Fibroblast of lung (primary cell): ENCODE measurements around the gene WWOX. TPM values are rescaled to one million over a fixed set of nuclear protein-coding genes. Genes with fewer than 3 reads are reported as not detected.

Experiments
- DNase-seq, 2 donors: peaks; one replicate each; pipeline versions ENCODE4 v3.0.0 to v3.0.0-alpha.2; 2010; ENCODE audit warnings: low read depth in 2 of 2
- H2AFZ ChIP-seq: 2 replicates; pipeline ENCODE4 v1.5.1; 2012; ENCODE audit warnings: low read length, control low read depth, inconsistent platforms
- H3K27ac ChIP-seq: 2 replicates; pipeline ENCODE4 v1.5.1; 2011; ENCODE audit warnings: low read length, control low read depth; ENCODE audit not compliant: insufficient read depth
- H3K27me3 ChIP-seq: 2 replicates; pipeline ENCODE4 v1.5.1; 2011; ENCODE audit warnings: mild to moderate bottlenecking, low read length; ENCODE audit not compliant: control insufficient read depth, insufficient read depth
- H3K36me3 ChIP-seq: 2 replicates; pipeline ENCODE4 v1.5.1; 2011; ENCODE audit warnings: low read length; ENCODE audit not compliant: control insufficient read depth, insufficient read depth
- H3K4me1 ChIP-seq: 2 replicates; pipeline ENCODE4 v1.5.1; 2011; ENCODE audit warnings: low read length; ENCODE audit not compliant: control insufficient read depth, insufficient read depth; ENCODE audit errors: extremely low read depth
- H3K4me2 ChIP-seq: 2 replicates; pipeline ENCODE4 v1.5.1; 2011; ENCODE audit warnings: low read length, control low read depth; ENCODE audit not compliant: insufficient read depth; ENCODE audit errors: extremely low read depth
- H3K4me3 ChIP-seq, 4 experiments: fragments of 200-600 bp in 1 of 4; sonication (generic) in 1 of 4; replicated peaks in 1 of 4; 2 replicates each; pipeline ENCODE4 v1.5.1; 2011 to 2016; ENCODE audit warnings: low read length in 4 of 4, low read depth in 3 of 4, mild to moderate bottlenecking in 3 of 4, control low read depth in 2 of 4, inconsistent platforms in 1 of 4, mixed read lengths in 1 of 4; ENCODE audit not compliant: insufficient read depth in 1 of 4; ENCODE audit errors: control extremely low read depth in 1 of 4
- H3K79me2 ChIP-seq: 2 replicates; pipeline ENCODE4 v1.5.1; 2012; ENCODE audit warnings: mild to moderate bottlenecking, low read length, inconsistent platforms; ENCODE audit not compliant: control insufficient read depth, insufficient read depth
- H3K9ac ChIP-seq: 2 replicates; pipeline ENCODE4 v1.5.1; 2011; ENCODE audit warnings: mild to moderate bottlenecking, low read length, control low read depth; ENCODE audit not compliant: insufficient read depth
- H3K9me3 ChIP-seq: 2 replicates; pipeline ENCODE4 v1.5.1; 2012; ENCODE audit warnings: low read depth, low read length; ENCODE audit not compliant: control insufficient read depth, insufficient read depth
- H4K20me1 ChIP-seq: 2 replicates; pipeline ENCODE4 v1.5.1; 2011; ENCODE audit warnings: low read length; ENCODE audit not compliant: control insufficient read depth, insufficient read depth; ENCODE audit errors: extremely low read depth
- EZH2 ChIP-seq: IDR thresholded peaks from 2 replicates; pipeline ENCODE4 v1.5.1; 2012; ENCODE audit warnings: low read length, control low read depth, mild to moderate bottlenecking; ENCODE audit errors: missing control alignments
- polyA plus RNA-seq, 2 donors: library from polyadenylated mRNA; depleted of rRNA in 1 of 2; stranded (reverse) in 1 of 2; unstranded in 1 of 2; fragments of >200 nt; gene quantifications; 2 replicates each; pipeline ENCODE4 v1.2.1, GENCODE V29; 2011 to 2012; ENCODE audit warnings: missing spikeins in 1 of 2
- total RNA-seq: library from RNA; depleted of rRNA; stranded (reverse); fragments of >200 nt; gene quantifications from 2 replicates; pipeline ENCODE4 v1.2.1, GENCODE V29; 2014
- TF ChIP-seq, protein P1 (sequence below), 2 donors: IDR thresholded peaks in 1 of 2; conservative IDR thresholded peaks in 1 of 2; 1 replicate in 1 of 2; 2 replicates in 1 of 2; pipeline ENCODE4 v1.5.1; 2011 to 2012; ENCODE audit warnings: low read length in 2 of 2, control low read depth in 1 of 2, inconsistent platforms in 1 of 2, low read depth in 1 of 2, mild to moderate bottlenecking in 1 of 2

The WWOX gene
- total and polyA plus RNA-seq, 2 donors (not counting 1 experiment from before 2014, with no cell fraction given), result 5.6 to 16.3 TPM

DNA sequence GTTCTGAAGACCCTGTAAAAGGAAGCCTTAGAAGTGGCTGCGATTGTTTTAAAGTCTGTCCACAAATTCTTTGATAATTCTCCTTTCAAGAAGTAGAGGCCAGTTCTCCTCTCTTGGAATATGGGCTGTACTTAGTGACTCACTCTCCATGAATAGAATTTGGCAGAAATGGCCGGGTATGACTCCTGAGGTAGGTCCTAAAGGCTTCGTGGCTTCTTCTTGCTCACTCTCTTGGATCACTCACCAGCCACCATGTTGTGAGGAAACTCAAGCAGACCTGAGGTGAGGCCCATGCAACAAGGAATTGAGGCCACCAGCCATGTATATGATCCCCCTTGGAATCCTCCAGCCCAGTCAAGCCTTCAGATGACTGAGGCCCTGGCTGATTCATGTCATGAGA lies 75.8 kb downstream of the WWOX start:
- peak; percentile 2 to 14 for DNase-seq
- no peak overlapping the region for H2AFZ ChIP-seq

DNA sequence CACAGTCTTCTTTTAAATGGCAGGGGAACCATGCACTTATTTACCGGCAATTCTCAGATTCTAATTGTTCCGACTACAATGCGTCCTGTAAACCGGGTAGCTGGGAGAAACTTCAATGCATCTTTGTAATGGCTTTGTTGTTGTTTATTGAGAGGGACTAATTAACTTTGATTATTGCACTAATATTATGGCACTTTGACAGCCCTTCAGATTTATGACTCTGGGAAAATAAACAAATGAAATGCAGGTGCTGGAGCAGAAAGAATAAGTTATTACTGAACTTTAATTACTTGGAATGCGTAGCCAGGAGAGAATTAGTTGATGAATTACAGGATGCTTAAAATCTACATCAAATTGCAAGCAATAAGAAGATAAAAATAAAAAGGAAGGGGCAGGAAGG lies 77.0 kb downstream of the WWOX start:
- H3K79me2 ChIP-seq, result no peaks in the 10 kb centered on the region
- no peaks in the 10 kb centered on the region for H4K20me1 ChIP-seq
- no peaks in the 10 kb centered on the region for H3K9me3 ChIP-seq
- no peak for TF ChIP-seq EZH2
- TF ChIP-seq, protein P1, sequence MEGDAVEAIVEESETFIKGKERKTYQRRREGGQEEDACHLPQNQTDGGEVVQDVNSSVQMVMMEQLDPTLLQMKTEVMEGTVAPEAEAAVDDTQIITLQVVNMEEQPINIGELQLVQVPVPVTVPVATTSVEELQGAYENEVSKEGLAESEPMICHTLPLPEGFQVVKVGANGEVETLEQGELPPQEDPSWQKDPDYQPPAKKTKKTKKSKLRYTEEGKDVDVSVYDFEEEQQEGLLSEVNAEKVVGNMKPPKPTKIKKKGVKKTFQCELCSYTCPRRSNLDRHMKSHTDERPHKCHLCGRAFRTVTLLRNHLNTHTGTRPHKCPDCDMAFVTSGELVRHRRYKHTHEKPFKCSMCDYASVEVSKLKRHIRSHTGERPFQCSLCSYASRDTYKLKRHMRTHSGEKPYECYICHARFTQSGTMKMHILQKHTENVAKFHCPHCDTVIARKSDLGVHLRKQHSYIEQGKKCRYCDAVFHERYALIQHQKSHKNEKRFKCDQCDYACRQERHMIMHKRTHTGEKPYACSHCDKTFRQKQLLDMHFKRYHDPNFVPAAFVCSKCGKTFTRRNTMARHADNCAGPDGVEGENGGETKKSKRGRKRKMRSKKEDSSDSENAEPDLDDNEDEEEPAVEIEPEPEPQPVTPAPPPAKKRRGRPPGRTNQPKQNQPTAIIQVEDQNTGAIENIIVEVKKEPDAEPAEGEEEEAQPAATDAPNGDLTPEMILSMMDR (conservative IDR thresholded peaks at IDR 0.05 in 1 of 2, IDR thresholded peaks at IDR 0.05 in 1 of 2; ENCODE audit: low read depth in 1 of 2, low read length in 2 of 2), result no peak
- H3K9ac ChIP-seq, result no peak overlapping the region
- DNase-seq, result no peak
- H3K4me1 ChIP-seq, result no peaks in the 10 kb centered on the region
- no peak overlapping the region for H3K4me3 ChIP-seq
- no peaks in the 10 kb centered on the region for H3K36me3 ChIP-seq
- no peaks in the 10 kb centered on the region for H3K27me3 ChIP-seq
- no peak overlapping the region for H2AFZ ChIP-seq
- no peak overlapping the region for H3K4me2 ChIP-seq
- no peak overlapping the region for H3K27ac ChIP-seq

More for the DNA sequence above, 75.8 kb downstream of the WWOX start:
- Histone ChIP-seq H3K27ac (no peak overlapping the region), H3K4me1 (no peaks in the 10 kb centered on the region), H3K27me3 (no peaks in the 10 kb centered on the region), H3K36me3 (no peaks in the 10 kb centered on the region), H3K9me3 (no peaks in the 10 kb centered on the region), H3K79me2 (no peaks in the 10 kb centered on the region), H3K4me2 (no peak overlapping the region), H3K9ac (no peak overlapping the region), H3K4me3 (no peak overlapping the region), H4K20me1 (no peaks in the 10 kb centered on the region)
- TF ChIP-seq, protein P1 (conservative IDR thresholded peaks at IDR 0.05 in 1 of 2, IDR thresholded peaks at IDR 0.05 in 1 of 2; ENCODE audit: low read depth in 1 of 2, low read length in 2 of 2), result no peak
- no peak for TF ChIP-seq EZH2

DNA sequence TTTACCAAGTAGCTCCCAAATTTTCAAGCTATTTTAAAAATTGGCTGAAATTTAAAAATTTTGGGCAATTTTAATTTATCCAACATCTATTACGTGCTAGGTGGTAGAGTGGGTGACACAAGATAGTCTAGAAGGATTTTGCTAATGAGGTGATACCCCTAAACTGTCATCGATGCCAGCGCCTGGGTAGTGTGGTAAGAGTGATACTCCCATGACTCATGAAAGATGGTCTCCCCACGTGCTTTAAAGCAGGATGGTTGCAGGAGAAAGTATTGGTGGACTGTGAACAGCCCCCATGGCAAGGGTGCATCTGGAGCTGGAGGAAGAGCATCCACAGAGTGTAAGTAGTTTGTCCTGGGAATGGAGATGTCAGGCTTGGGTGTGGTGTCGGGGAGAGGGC lies 77.8 kb downstream of the WWOX start:
- H3K9me3 ChIP-seq, result no peaks in the 10 kb centered on the region
- no peak overlapping the region for H3K4me2 ChIP-seq
- no peak for TF ChIP-seq EZH2
- TF ChIP-seq, protein P1 (conservative IDR thresholded peaks at IDR 0.05 in 1 of 2, IDR thresholded peaks at IDR 0.05 in 1 of 2; ENCODE audit: low read depth in 1 of 2, low read length in 2 of 2), result no peak
- H3K27ac ChIP-seq, result no peak overlapping the region
- no peaks in the 10 kb centered on the region for H4K20me1 ChIP-seq
- no peak overlapping the region for H3K9ac ChIP-seq
- H3K4me3 ChIP-seq, result no peak overlapping the region
- no peak for DNase-seq
- H3K4me1 ChIP-seq, result no peaks in the 10 kb centered on the region
- no peak overlapping the region for H2AFZ ChIP-seq
- no peaks in the 10 kb centered on the region for H3K79me2 ChIP-seq
- H3K36me3 ChIP-seq, result no peaks in the 10 kb centered on the region
- no peaks in the 10 kb centered on the region for H3K27me3 ChIP-seq
